ENCODE results near the gene RCC1. TPM values are rescaled to one million over a fixed set of nuclear protein-coding genes. Genes with fewer than 3 reads are reported as not detected.

RCC1 gene
- total RNA-seq, 1 donor from 2014 or later = 23.8 TPM

- TF ChIP-seq CTCF (IDR thresholded peaks at IDR 0.05) = no peak
- TF ChIP-seq POLR2AphosphoS5 (IDR thresholded peaks at IDR 0.05; ENCODE audit: insufficient read depth in 1 of 2, low read depth in 1 of 2) = no peak
- no peak for TF ChIP-seq POLR2A (IDR thresholded peaks at IDR 0.05)
- DNase-seq (ENCODE audit: extremely low spot score in 2 of 2) = no peak
Measured at GRCh38 chr1:28551381-28551780, 45.5 kb downstream of the RCC1 start.

GRCh38 chr1:28552758-28553663 lies 47.2 kb downstream of the RCC1 start, which contains the start of gene TRNAU1AP:
Gene TRNAU1AP, plus strand, starts transcription at chr1:28553085. Its CDS starts 26 bp downstream, at chr1:28553111.
- DNase-seq (ENCODE audit: extremely low spot score in 2 of 2) = peak in 1 of 2 donors; percentile 96
- Histone ChIP-seq H3K36me3 (peaks cover 4 to 25% of the 10 kb centered on the region in 2 donors), H3K27me3 (no peaks in the 10 kb centered on the region), H3K27ac (peak within 1 kb of the TSS; percentile 95), H3K9me3 (no peaks in the 10 kb centered on the region), H3K4me3 (peak within 1 kb of the TSS; percentile 71 to 95), H3K4me1 (peaks cover 19% of the 10 kb centered on the region)
- intact Hi-C loops (cut with DNase I) = no loop called here
- TF ChIP-seq CTCF (IDR thresholded peaks at IDR 0.05) (peak in 2 of 3 experiments; percentile 28 to 40), POLR2AphosphoS5 (IDR thresholded peaks at IDR 0.05; ENCODE audit: insufficient read depth in 1 of 2, low read depth in 1 of 2) (peak; percentile 97), POLR2A (IDR thresholded peaks at IDR 0.05) (peak in 1 of 2 donors; percentile 85)

More at GRCh38 chr1:28551381-28551780, 45.5 kb downstream of the RCC1 start:
- peaks cover 4 to 13% of the 10 kb centered on the region in 2 donors for H3K36me3 ChIP-seq
- intact Hi-C loops (cut with DNase I) = no loop called here
- H3K4me1 ChIP-seq = peaks cover 19% of the 10 kb centered on the region
- no peaks in the 10 kb centered on the region for H3K27me3 ChIP-seq
- no peaks in the 10 kb centered on the region for H3K9me3 ChIP-seq
- H3K27ac ChIP-seq = no peak overlapping the region
- H3K4me3 ChIP-seq = no peak overlapping the region

- intact Hi-C loops (cut with DNase I) = no loop called here
- H3K27me3 ChIP-seq = no peaks in the 10 kb centered on the region
- H3K4me3 ChIP-seq = no peak overlapping the region
- H3K9me3 ChIP-seq = no peaks in the 10 kb centered on the region
- H3K4me1 ChIP-seq = no peaks in the 10 kb centered on the region
- no peak overlapping the region for H3K27ac ChIP-seq
- H3K36me3 ChIP-seq = peaks cover 4 to 92% of the 10 kb centered on the region in 2 donors
- DNase-seq (ENCODE audit: extremely low spot score in 2 of 2) = no peak
- TF ChIP-seq POLR2AphosphoS5 (IDR thresholded peaks at IDR 0.05; ENCODE audit: insufficient read depth in 1 of 2, low read depth in 1 of 2) = no peak
- TF ChIP-seq CTCF (IDR thresholded peaks at IDR 0.05) = no peak
- no peak for TF ChIP-seq POLR2A (IDR thresholded peaks at IDR 0.05)
Measured at GRCh38 chr1:28560886-28561285, 55.0 kb downstream of the RCC1 start.

- peaks cover 0 to 93% of the 10 kb centered on the region in 2 donors for H3K36me3 ChIP-seq
- no peaks in the 10 kb centered on the region for H3K9me3 ChIP-seq
Measured at GRCh38 chr1:28564310-28564709, 58.5 kb downstream of the RCC1 start.

More at GRCh38 chr1:28564310-28564709, 58.5 kb downstream of the RCC1 start:
- no peak overlapping the region for H3K27ac ChIP-seq
- H3K4me3 ChIP-seq = no peak overlapping the region
- TF ChIP-seq CTCF (IDR thresholded peaks at IDR 0.05) (no peak), POLR2A (IDR thresholded peaks at IDR 0.05) (no peak), POLR2AphosphoS5 (IDR thresholded peaks at IDR 0.05; ENCODE audit: insufficient read depth in 1 of 2, low read depth in 1 of 2) (no peak)
- H3K4me1 ChIP-seq = no peaks in the 10 kb centered on the region
- no peaks in the 10 kb centered on the region for H3K27me3 ChIP-seq
- intact Hi-C loops (cut with DNase I) = no loop called here
- DNase-seq (ENCODE audit: extremely low spot score in 2 of 2) = no peak

Data from vagina (tissue), 2 donors.